Ectodermal cell (in vitro differentiated cells): ENCODE data around the gene FMNL3. TPM values are rescaled to one million over a fixed set of nuclear protein-coding genes. Genes with fewer than 3 reads are reported as not detected.
"Not testable (repeated sequence)": the region's sequence is repeated elsewhere in the genome, so short reads cannot be mapped to it uniquely, and the experiment has no call there.

Experiments
- H3K27ac ChIP-seq: 2 replicates; pipeline ENCODE4 v1.7.0; 2013; ENCODE audit warnings: mild to moderate bottlenecking, low read depth, low read length; ENCODE audit not compliant: insufficient read depth, poor library complexity, severe bottlenecking
- H3K27me3 ChIP-seq: 2 replicates; pipeline ENCODE4 v1.7.0; 2013; ENCODE audit warnings: mild to moderate bottlenecking, low read length; ENCODE audit not compliant: insufficient read depth, control insufficient read depth, poor library complexity, severe bottlenecking
- H3K36me3 ChIP-seq: one replicate; pipeline ENCODE4 v1.7.0; 2013; ENCODE audit warnings: low read length; ENCODE audit not compliant: control insufficient read depth, insufficient read depth
- H3K4me1 ChIP-seq: one replicate; pipeline ENCODE4 v1.7.0; 2013; ENCODE audit warnings: low read length; ENCODE audit not compliant: control insufficient read depth, insufficient read depth
- H3K4me3 ChIP-seq: 2 replicates; pipeline ENCODE4 v1.7.0; 2013; ENCODE audit warnings: low read depth, low read length, control low read depth; ENCODE audit not compliant: insufficient read depth
- H3K9me3 ChIP-seq: 2 replicates; pipeline ENCODE4 v1.7.0; 2013; ENCODE audit warnings: mild to moderate bottlenecking, low read length, moderate library complexity; ENCODE audit not compliant: control insufficient read depth
- WGBS, 2 experiments: methylation state at CpG; one replicate each; pipeline ENCODE4 v1.1.7; 2013; ENCODE audit warnings: missing lambda C conversion rate in 2 of 2; 5-methylcytosine and 5-hydroxymethylcytosine counted together
- polyA plus RNA-seq, 4 experiments: library from polyadenylated mRNA; stranded (reverse); fragments of 50-300 nt; gene quantifications; one replicate each; pipeline ENCODE4 v1.2.3, GENCODE V29; 2013

The FMNL3 gene
- polyA plus RNA-seq (2013, experiment 1 of 4), result 17.9 TPM
- polyA plus RNA-seq (2013, experiment 2 of 4), result 19.8 TPM
- polyA plus RNA-seq (2013, experiment 3 of 4), result 11.4 TPM
- polyA plus RNA-seq (2013, experiment 4 of 4), result 13.5 TPM

GRCh38 chr12:49707128-49707811, at the start of gene FMNL3:
FMNL3 (minus strand) TSS chr12:49707405; CDS start chr12:49707180, 225 bp downstream.
- no peak within 1 kb of the TSS for H3K27ac ChIP-seq
- no peaks in the 10 kb centered on the region for H3K36me3 ChIP-seq
- H3K4me1 ChIP-seq, result peaks cover 18% of the 10 kb centered on the region
- peaks cover 24% of the 10 kb centered on the region for H3K27me3 ChIP-seq
- WGBS, 2 experiments, result 0 to 1% methylated on average over 90 to 93 of the region's 93 CpGs
- no peaks in the 10 kb centered on the region for H3K9me3 ChIP-seq
- H3K4me3 ChIP-seq, result peak within 1 kb of the TSS; percentile 68

- no peak overlapping the region for H3K4me3 ChIP-seq
- peaks cover 29% of the 10 kb centered on the region for H3K36me3 ChIP-seq
- no peaks in the 10 kb centered on the region for H3K9me3 ChIP-seq
- peaks cover 3% of the 10 kb centered on the region for H3K4me1 ChIP-seq
- no peaks in the 10 kb centered on the region for H3K27me3 ChIP-seq
- H3K27ac ChIP-seq, result no peak overlapping the region
- 84 to 87% methylated on average over 1 of the region's 1 CpG for WGBS, 2 experiments
Observed at GRCh38 chr12:49750996-49751393, 43.8 kb upstream of the FMNL3 start.

GRCh38 chr12:49750027-49750995, 43.1 kb upstream of the FMNL3 start:
- H3K4me3 ChIP-seq, result no peak overlapping the region
- no peaks in the 10 kb centered on the region for H3K27me3 ChIP-seq
- H3K4me1 ChIP-seq, result peaks cover 3% of the 10 kb centered on the region
- 80 to 84% methylated on average over 8 of the region's 8 CpGs for WGBS, 2 experiments
- peaks cover 24% of the 10 kb centered on the region for H3K36me3 ChIP-seq
- no peak overlapping the region for H3K27ac ChIP-seq
- no peaks in the 10 kb centered on the region for H3K9me3 ChIP-seq

- 94 to 98% methylated on average over 3 of the region's 3 CpGs for WGBS, 2 experiments
- no peak overlapping the region for H3K4me3 ChIP-seq
Observed at GRCh38 chr12:49748800-49749199, 41.6 kb upstream of the FMNL3 start.

GRCh38 chr12:49748306-49748705, 41.1 kb upstream of the FMNL3 start:
- no peaks in the 10 kb centered on the region for H3K9me3 ChIP-seq
- H3K4me3 ChIP-seq, result no peak overlapping the region
- no peak overlapping the region for H3K27ac ChIP-seq
- peaks cover 4% of the 10 kb centered on the region for H3K4me1 ChIP-seq
- WGBS, 2 experiments, result no CpG with 5 or more reads among the region's 1 CpG
- H3K27me3 ChIP-seq, result no peaks in the 10 kb centered on the region
- peaks cover 6% of the 10 kb centered on the region for H3K36me3 ChIP-seq

More at GRCh38 chr12:49748800-49749199, 41.6 kb upstream of the FMNL3 start:
- no peaks in the 10 kb centered on the region for H3K27me3 ChIP-seq
- peaks cover 3% of the 10 kb centered on the region for H3K4me1 ChIP-seq
- H3K9me3 ChIP-seq, result no peaks in the 10 kb centered on the region
- peaks cover 11% of the 10 kb centered on the region for H3K36me3 ChIP-seq
- H3K27ac ChIP-seq, result no peak overlapping the region

- H3K9me3 ChIP-seq, result no peaks in the 10 kb centered on the region
- 94 to 97% methylated on average over 3 of the region's 3 CpGs for WGBS, 2 experiments
- no peak overlapping the region for H3K4me3 ChIP-seq
Observed at GRCh38 chr12:49744363-49744885, 37.2 kb upstream of the FMNL3 start.

GRCh38 chr12:49741882-49742620, 34.8 kb upstream of the FMNL3 start:
- no peaks in the 10 kb centered on the region for H3K9me3 ChIP-seq
- peak overlapping the region; percentile 88 for H3K27ac ChIP-seq
- peak overlapping the region; percentile 86 for H3K4me3 ChIP-seq
- no peaks in the 10 kb centered on the region for H3K36me3 ChIP-seq
- H3K27me3 ChIP-seq, result no peaks in the 10 kb centered on the region
- WGBS, 2 experiments, result 0 to 1% methylated on average over 33 to 34 of the region's 35 CpGs
- peaks cover 11% of the 10 kb centered on the region for H3K4me1 ChIP-seq

More at GRCh38 chr12:49744363-49744885, 37.2 kb upstream of the FMNL3 start:
- peaks cover 11% of the 10 kb centered on the region for H3K4me1 ChIP-seq
- H3K27me3 ChIP-seq, result no peaks in the 10 kb centered on the region
- H3K36me3 ChIP-seq, result no peaks in the 10 kb centered on the region
- H3K27ac ChIP-seq, result no peak overlapping the region

GRCh38 chr12:49740930-49741881, 34.0 kb upstream of the FMNL3 start, which contains the start of gene TMBIM6:
TMBIM6 (plus strand) TSS chr12:49741557; CDS start chr12:49752494, 10,937 bp downstream.
- 4 to 5% methylated on average over 50 of the region's 50 CpGs for WGBS, 2 experiments
- peak within 1 kb of the TSS; percentile 86 for H3K4me3 ChIP-seq
- no peaks in the 10 kb centered on the region for H3K27me3 ChIP-seq
- H3K36me3 ChIP-seq, result no peaks in the 10 kb centered on the region
- no peaks in the 10 kb centered on the region for H3K9me3 ChIP-seq
- peaks cover 11% of the 10 kb centered on the region for H3K4me1 ChIP-seq
- peak within 1 kb of the TSS; percentile 88 for H3K27ac ChIP-seq

- H3K4me1 ChIP-seq, result peaks cover 11% of the 10 kb centered on the region
- 91 to 96% methylated on average over 12 of the region's 12 CpGs for WGBS, 2 experiments
- not testable (repeated sequence) for H3K27ac ChIP-seq, H3K27me3 ChIP-seq, H3K36me3 ChIP-seq, H3K4me3 ChIP-seq, H3K9me3 ChIP-seq
Observed at GRCh38 chr12:49740277-49740676, 33.1 kb upstream of the FMNL3 start.
